HepG2 (cell line): ENCODE results near the gene MPV17L. TPM values are rescaled to one million over a fixed set of nuclear protein-coding genes. Genes with fewer than 3 reads are reported as not detected.
A peak's percentile ranks its signal among the peaks of the same experiment; 100 is the strongest.

Experiments used
- ATAC-seq: fragments of 200-7000 bp; cut with Tn5 transposase; 3 replicates; pipeline ENCODE4 v1.9.1; 2020; ENCODE audit warnings: mild to moderate bottlenecking, moderate library complexity
- BruUV-seq: library from RNA; stranded (reverse); fragments of 400-500 nt; replicated peaks from 2 replicates; lab custom pipeline; 2021; lab: Mats Ljungman, UMichigan
- CTCF ChIA-PET: fragments of 300-600 bp; formaldehyde crosslinking; extraction: SDS; loops from one replicate; lab custom pipeline; 2021; ENCODE audit warnings: low total read pairs, inconsistent platforms, low intra/inter-chr PET ratio; lab: Yijun Ruan, JAX
- POLR2A ChIA-PET: fragments of 350-600 bp; sonication (Branson Sonifier 250); formaldehyde crosslinking; loops from one replicate; lab custom pipeline; 2020; ENCODE audit warnings: antibody characterized with exemption, inconsistent platforms; lab: Yijun Ruan, JAX
- DNase-seq: peaks from one replicate; pipeline ENCODE4 v3.0.0-alpha.2; 2015; ENCODE audit warnings: low spot score
- FAIRE-seq: peaks from 3 replicates; lab custom pipeline; 2011; peaks lifted over from hg19 to GRCh38; lab: Jason Lieb, UNC
- H2AFZ ChIP-seq: one replicate; pipeline ENCODE4 v1.6.1; 2011; ENCODE audit warnings: low read length, inconsistent platforms
- H3K27ac ChIP-seq: fragments of 300-600 bp; 3 replicates; pipeline ENCODE4 v1.8.0; 2011; ENCODE audit warnings: mixed run types, mild to moderate bottlenecking, mixed read lengths, low read length, inconsistent platforms; ENCODE audit not compliant: insufficient read depth; ENCODE audit errors: extremely low read length
- H3K27me3 ChIP-seq, 2 experiments: fragments of 200-600 bp in 1 of 2; 2 replicates in 1 of 2; 3 replicates in 1 of 2; pipeline versions ENCODE4 v1.6.0 to v1.8.0; 2011; ENCODE audit warnings: low read length in 2 of 2, mild to moderate bottlenecking in 2 of 2, moderate library complexity in 2 of 2, inconsistent platforms in 1 of 2; ENCODE audit not compliant: insufficient read depth in 2 of 2, control insufficient read depth in 1 of 2
- H3K36me3 ChIP-seq, 2 experiments: fragments of 200-600 bp in 1 of 2; replicated peaks in 1 of 2; 2 replicates in 1 of 2; 3 replicates in 1 of 2; pipeline versions ENCODE4 v1.5.1 to v1.8.0; 2011; ENCODE audit warnings: low read length in 2 of 2, inconsistent platforms in 1 of 2; ENCODE audit not compliant: insufficient read depth in 2 of 2, control insufficient read depth in 1 of 2
- H3K4me1 ChIP-seq: 2 replicates; pipeline ENCODE4 v1.5.1; 2012; ENCODE audit warnings: low read length, inconsistent platforms; ENCODE audit not compliant: insufficient read depth
- H3K4me2 ChIP-seq: 2 replicates; pipeline ENCODE4 v1.6.0; 2011; ENCODE audit warnings: low read depth, low read length, inconsistent platforms
- H3K4me3 ChIP-seq, 3 experiments: fragments of 200-600 bp in 1 of 3; sonication (generic), shearing (Covaris generic) in 1 of 3; replicated peaks in 1 of 3; 2 replicates each; pipeline ENCODE4 v1.5.1; 2011 to 2016; ENCODE audit warnings: low read length in 3 of 3, inconsistent platforms in 2 of 3, low read depth in 2 of 3, mild to moderate bottlenecking in 2 of 3, control low read depth in 1 of 3, mixed read lengths in 1 of 3; ENCODE audit not compliant: insufficient read depth in 1 of 3
- H3K79me2 ChIP-seq: one replicate; pipeline ENCODE4 v1.6.1; 2011; ENCODE audit warnings: low read length, inconsistent platforms; ENCODE audit not compliant: insufficient read depth
- H3K9ac ChIP-seq: 2 replicates; pipeline ENCODE4 v1.6.0; 2011; ENCODE audit warnings: mild to moderate bottlenecking, low read depth, low read length, inconsistent platforms; ENCODE audit not compliant: insufficient read depth
- H3K9me3 ChIP-seq: 2 replicates; pipeline ENCODE4 v1.5.1; 2012; ENCODE audit warnings: mild to moderate bottlenecking, low read length
- H4K20me1 ChIP-seq: 2 replicates; pipeline ENCODE4 v1.6.0; 2011; ENCODE audit warnings: inconsistent platforms, mild to moderate bottlenecking, low read length, moderate library complexity; ENCODE audit not compliant: insufficient read depth
- ADNP ChIP-seq: sonication (generic); formaldehyde crosslinking; IDR thresholded peaks from 2 replicates; pipeline ENCODE4 v1.4.0; 2020; ENCODE audit warnings: missing genetic modification reagents
- ARID4A ChIP-seq: sonication (generic); formaldehyde crosslinking; IDR thresholded peaks from 2 replicates; pipeline ENCODE4 v1.5.0; 2020; ENCODE audit warnings: mild to moderate bottlenecking, missing genetic modification reagents, borderline replicate concordance
- CEBPB ChIP-seq: IDR thresholded peaks from 2 replicates; pipeline ENCODE4 v1.6.1; 2011; ENCODE audit warnings: low read depth, low read length, improper control_type of control experiment, borderline replicate concordance
- FOXO4 ChIP-seq: sonication (generic); formaldehyde crosslinking; conservative IDR thresholded peaks from 2 replicates; pipeline ENCODE4 v1.8.1; 2023; ENCODE audit warnings: missing genetic modification reagents
- HDAC1 ChIP-seq: sonication (generic); formaldehyde crosslinking; IDR thresholded peaks from 2 replicates; pipeline ENCODE4 v1.5.1; 2020; ENCODE audit warnings: mild to moderate bottlenecking, missing genetic modification reagents
- LCORL ChIP-seq, 2 experiments: fragments of 450-650 bp in 1 of 2; sonication (generic) in 1 of 2; formaldehyde crosslinking in 1 of 2; IDR thresholded peaks; 2 replicates each; pipeline versions ENCODE4 v1.5.0 to v1.6.1; 2017 to 2020; ENCODE audit warnings: antibody characterized with exemption in 1 of 2, missing genetic modification reagents in 1 of 2
- MEF2D ChIP-seq: sonication (generic); formaldehyde crosslinking; IDR thresholded peaks from 2 replicates; pipeline ENCODE4 v1.5.1; 2020; ENCODE audit warnings: mild to moderate bottlenecking, missing genetic modification reagents
- RNF219 ChIP-seq: sonication (generic); formaldehyde crosslinking; IDR thresholded peaks from 2 replicates; pipeline ENCODE4 v1.5.0; 2020; ENCODE audit warnings: mild to moderate bottlenecking, missing genetic modification reagents
- SALL1 ChIP-seq: sonication (generic); formaldehyde crosslinking; IDR thresholded peaks from 2 replicates; pipeline ENCODE4 v1.8.0; 2022; ENCODE audit warnings: mild to moderate bottlenecking, missing genetic modification reagents
- TBX2 ChIP-seq: sonication (generic); formaldehyde crosslinking; IDR thresholded peaks from 2 replicates; pipeline ENCODE4 v1.5.0; 2020; ENCODE audit warnings: missing genetic modification reagents, mild to moderate bottlenecking, borderline replicate concordance
- ZMYM4 ChIP-seq: sonication (generic); formaldehyde crosslinking; IDR thresholded peaks from 2 replicates; pipeline ENCODE4 v1.8.1; 2023; ENCODE audit warnings: mild to moderate bottlenecking, missing genetic modification reagents
- ZNF362 ChIP-seq: sonication (generic); formaldehyde crosslinking; IDR thresholded peaks from 2 replicates; pipeline ENCODE4 v1.4.0; 2020; ENCODE audit warnings: missing genetic modification reagents, mild to moderate bottlenecking, borderline replicate concordance
- WGBS: methylation state at CpG from one replicate; pipeline ENCODE4 v1.1.6; 2017; ENCODE audit warnings: low lambda C conversion rate; 5-methylcytosine and 5-hydroxymethylcytosine counted together
- in situ Hi-C: cut with HindIII; loops from 2 replicates; pipeline ENCODE4 v1.10.0; 2017; ENCODE audit warnings: low pct_unique_long_range_greater_than_20kb; ENCODE audit not compliant: extremely low pct_ligation_motif_present
- intact Hi-C: fragments of 100-400 bp; cut with micrococcal nuclease; formaldehyde crosslinking; loops from one replicate; pipeline ENCODE4 v1.10.0; 2022; ENCODE audit not compliant: unreplicated experiment
- polyA plus RNA-seq, 8 experiments: library from polyadenylated mRNA; depleted of rRNA in 3 of 8; stranded (reverse) in 7 of 8; unstranded in 1 of 8; fragments of >200 nt; fragmentation: Illumina TruSeq in 4 of 8; extraction: Trizol in 4 of 8; gene quantifications; 2 replicates each; pipeline versions ENCODE4 v1.2.1 to v1.2.3, GENCODE V29; 2011 to 2016; ENCODE audit warnings: low read depth in 4 of 8, missing spikeins in 1 of 8, mixed read lengths in 1 of 8; ENCODE audit not compliant: insufficient read depth in 1 of 8
- total RNA-seq, 5 experiments: library from RNA; depleted of rRNA; stranded (reverse); fragments of >200 nt; fragmentation: Illumina TruSeq; extraction: Trizol; gene quantifications; 2 replicates each; pipeline ENCODE4 v1.2.3, GENCODE V29; 2016; ENCODE audit warnings: low read depth in 1 of 5

The MPV17L gene
- total and polyA plus RNA-seq, 2 of the 13 experiments (the other 11 are each of a cell fraction or from before 2014, with no cell fraction given), result 34.7 to 63.8 TPM

- TF ChIP-seq RNF219 (CRISPR knock-in tag), result no peak
These were observed 55.1 kb downstream of the MPV17L start (continued) for GRCh38 chr16:15450624-15451023.

GRCh38 chr16:15451098-15451731 lies 55.7 kb downstream of the MPV17L start:
- FAIRE-seq, result no peak
- Histone ChIP-seq H4K20me1 (no peaks in the 10 kb centered on the region), H3K27ac (no peak overlapping the region), H3K4me2 (peak overlapping the region; percentile 20; the same call in 1 of the 2 replicates), H3K27me3 (no peaks in the 10 kb centered on the region), H3K79me2 (no peaks in the 10 kb centered on the region), H3K9me3 (no peaks in the 10 kb centered on the region), H3K9ac (no peak overlapping the region), H3K4me3 (no peak overlapping the region), H3K4me1 (peaks cover 38% of the 10 kb centered on the region), H2AFZ (no peak overlapping the region), H3K36me3 (no peaks in the 10 kb centered on the region)
- peak; percentile 65 for ATAC-seq
- in situ Hi-C loops, result no loop called here
- no TSS peak for BruUV-seq
- POLR2A ChIA-PET, result no interaction called here
- CTCF ChIA-PET, result no interaction called here
- peak; percentile 49 for DNase-seq
- 10% methylated on average over 10 of the region's 10 CpGs for WGBS
- intact Hi-C loops, result no loop called here
- no peak for TF ChIP-seq ADNP (CRISPR knock-in tag)
- TF ChIP-seq ZMYM4 (CRISPR knock-in tag), result peak; percentile 11; the same call in 1 of the 2 replicates
- TF ChIP-seq ARID4A, result peak; percentile 45; the same call in 1 of the 2 replicates
- peak; percentile 20; the same call in 1 of the 2 replicates for TF ChIP-seq TBX2 (CRISPR knock-in tag)
- TF ChIP-seq SALL1 (CRISPR knock-in tag), result peak; percentile 34
- TF ChIP-seq LCORL (IDR thresholded peaks at IDR 0.05), result no peak
- TF ChIP-seq LCORL (CRISPR knock-in tag; IDR thresholded peaks at IDR 0.05), result peak; percentile 39; the same call in 1 of the 2 replicates
- peak; percentile 90 for TF ChIP-seq ZNF362 (CRISPR knock-in tag)
- TF ChIP-seq FOXO4 (CRISPR knock-in tag), result 0 out of 2 replicates have a peak, but pooled peaks have one; percentile 52
- TF ChIP-seq MEF2D (CRISPR knock-in tag), result no peak
- TF ChIP-seq CEBPB, result peak; percentile 79
- peak; percentile 39; the same call in 1 of the 2 replicates for TF ChIP-seq HDAC1 (CRISPR knock-in tag)
